Natural killer cell (primary cell): Measurements from ENCODE around the gene ARPP21. TPM values are rescaled to one million over a fixed set of nuclear protein-coding genes. Genes with fewer than 3 reads are reported as not detected.

ENCODE experiments used
- ATAC-seq, 3 donors: fragments of 150-1000 bp in 2 of 3; fragments of 200-7000 bp in 1 of 3; cut with Tn5 transposase; 1 replicate in 1 of 3; 2 replicates in 2 of 3; pipeline ENCODE4 v1.10.0; 2021; ENCODE audit warnings: mild to moderate bottlenecking in 2 of 3, moderate library complexity in 2 of 3
- DNase-seq, 2 donors: peaks; one replicate each; pipeline versions ENCODE4 v3.0.0 to v3.0.0-alpha.2; 2013 to 2021; ENCODE audit warnings: mixed read lengths in 1 of 2
- H3K27ac ChIP-seq: one replicate; pipeline ENCODE4 v1.5.1; 2013; ENCODE audit warnings: mild to moderate bottlenecking, low read length
- H3K27me3 ChIP-seq: one replicate; pipeline ENCODE4 v1.6.1; 2013; ENCODE audit warnings: low read length; ENCODE audit not compliant: control insufficient read depth, insufficient read depth
- H3K36me3 ChIP-seq: one replicate; pipeline ENCODE4 v1.6.1; 2013; ENCODE audit warnings: low read length; ENCODE audit not compliant: control insufficient read depth, insufficient read depth
- H3K4me1 ChIP-seq: one replicate; pipeline ENCODE4 v1.6.1; 2013; ENCODE audit warnings: low read length; ENCODE audit not compliant: control insufficient read depth, insufficient read depth
- H3K4me3 ChIP-seq: one replicate; pipeline ENCODE4 v1.5.1; 2013; ENCODE audit warnings: low read length
- H3K9me3 ChIP-seq: one replicate; pipeline ENCODE4 v1.6.1; 2013; ENCODE audit warnings: low read length; ENCODE audit not compliant: control insufficient read depth, insufficient read depth
- H3K27ac Mint-ChIP-seq, 2 donors: one replicate each; pipeline ENCODE4 v1.8.0; 2022; ENCODE audit warnings: mild to moderate bottlenecking in 2 of 2, mixed read lengths in 2 of 2, moderate library complexity in 1 of 2
- H3K27me3 Mint-ChIP-seq, 2 donors: one replicate each; pipeline ENCODE4 v1.8.0; 2022; ENCODE audit warnings: low read depth in 2 of 2, mixed read lengths in 2 of 2
- H3K36me3 Mint-ChIP-seq: one replicate; pipeline ENCODE4 v1.8.0; 2022; ENCODE audit warnings: mixed read lengths
- H3K4me1 Mint-ChIP-seq, 2 donors: one replicate each; pipeline ENCODE4 v1.8.0; 2022; ENCODE audit warnings: mixed read lengths in 2 of 2
- H3K4me3 Mint-ChIP-seq: one replicate; pipeline ENCODE4 v1.8.0; 2022; ENCODE audit warnings: mild to moderate bottlenecking, moderate library complexity, mixed read lengths
- H3K9me3 Mint-ChIP-seq, 2 donors: one replicate each; pipeline ENCODE4 v1.8.0; 2022; ENCODE audit warnings: mixed read lengths in 2 of 2
- CTCF ChIP-seq: fragments of 200-600 bp; IDR thresholded peaks from one replicate; pipeline ENCODE4 v1.8.0; 2022; ENCODE audit warnings: antibody characterized with exemption
- WGBS: methylation state at CpG from one replicate; pipeline ENCODE4 v1.1.7; 2013; ENCODE audit warnings: missing lambda C conversion rate; ENCODE audit not compliant: insufficient coverage; 5-methylcytosine and 5-hydroxymethylcytosine counted together
- intact Hi-C: fragments of 100-400 bp; cut with micrococcal nuclease; formaldehyde crosslinking; loops from one replicate; pipeline ENCODE4 v1.14.2; 2022
- total RNA-seq, 4 donors: library from RNA; stranded (reverse); fragments of 120-200 nt in 1 of 4; gene quantifications; one replicate each; pipeline versions ENCODE4 v1.2.3 to v1.2.4, GENCODE V29; 2013 to 2022

ARPP21 gene
- total RNA-seq, 3 donors from 2014 or later (not counting 1 experiment from before 2014, with no cell fraction given) = not detected

- Histone ChIP-seq H3K36me3 (no peaks in the 10 kb centered on the region), H3K4me1 (no peaks in the 10 kb centered on the region), H3K27me3 (no peaks in the 10 kb centered on the region), H3K9me3 (no peaks in the 10 kb centered on the region), H3K27ac (no peak overlapping the region), H3K4me3 (no peak overlapping the region)
- Mint-ChIP-seq H3K27me3 (no peaks in the 10 kb centered on the region), H3K4me3 (no peak overlapping the region), H3K27ac (no peak overlapping the region), H3K36me3 (no peaks in the 10 kb centered on the region), H3K4me1 (no peaks in the 10 kb centered on the region), H3K9me3 (peaks cover 0 to 2% of the 10 kb centered on the region in 2 donors)
- 79% methylated on average over 2 of the region's 2 CpGs for WGBS
- intact Hi-C loops = no loop called here
- TF ChIP-seq CTCF = no peak
- DNase-seq (no peak), ATAC-seq (no peak)
Observed at GRCh38 chr3:35776346-35776745, 137.0 kb downstream of the ARPP21 start.

- no peaks in the 10 kb centered on the region for H3K4me1 ChIP-seq
- DNase-seq (no peak), ATAC-seq (no peak)
- H3K9me3 ChIP-seq = no peaks in the 10 kb centered on the region
- intact Hi-C loops = no loop called here
- no peak overlapping the region for H3K27ac Mint-ChIP-seq
- TF ChIP-seq CTCF = no peak
- no peaks in the 10 kb centered on the region for H3K27me3 Mint-ChIP-seq
- 81% methylated on average over 1 of the region's 2 CpGs for WGBS
- no peaks in the 10 kb centered on the region for H3K27me3 ChIP-seq
- no peaks in the 10 kb centered on the region for H3K4me1 Mint-ChIP-seq
- no peaks in the 10 kb centered on the region for H3K36me3 Mint-ChIP-seq
- no peak overlapping the region for H3K4me3 ChIP-seq
- peaks cover 0 to 2% of the 10 kb centered on the region in 2 donors for H3K9me3 Mint-ChIP-seq
- H3K4me3 Mint-ChIP-seq = no peak overlapping the region
- H3K27ac ChIP-seq = no peak overlapping the region
- H3K36me3 ChIP-seq = no peaks in the 10 kb centered on the region
Observed at GRCh38 chr3:35777065-35777464, 137.7 kb downstream of the ARPP21 start.

GRCh38 chr3:35777563-35778554 lies 138.5 kb downstream of the ARPP21 start:
- H3K4me1 Mint-ChIP-seq = no peaks in the 10 kb centered on the region
- ATAC-seq (no peak), DNase-seq (no peak)
- WGBS = 70% methylated on average over 2 of the region's 4 CpGs
- peaks cover 0 to 2% of the 10 kb centered on the region in 2 donors for H3K9me3 Mint-ChIP-seq
- H3K27me3 ChIP-seq = no peaks in the 10 kb centered on the region
- no peak overlapping the region for H3K27ac ChIP-seq
- no peaks in the 10 kb centered on the region for H3K27me3 Mint-ChIP-seq
- no peaks in the 10 kb centered on the region for H3K36me3 ChIP-seq
- H3K4me3 Mint-ChIP-seq = no peak overlapping the region
- no peaks in the 10 kb centered on the region for H3K4me1 ChIP-seq
- no peak overlapping the region for H3K27ac Mint-ChIP-seq
- H3K36me3 Mint-ChIP-seq = no peaks in the 10 kb centered on the region
- TF ChIP-seq CTCF = no peak
- no peak overlapping the region for H3K4me3 ChIP-seq
- intact Hi-C loops = no loop called here
- no peaks in the 10 kb centered on the region for H3K9me3 ChIP-seq
